Fibroblast of skin of back (primary cell): Measurements from ENCODE around the gene MAD2L2. TPM values are rescaled to one million over a fixed set of nuclear protein-coding genes. Genes with fewer than 3 reads are reported as not detected.

Experiments used
- DNase-seq: peaks from one replicate; pipeline ENCODE4 v3.0.0-alpha.2; 2013
- polyA plus RNA-seq, 2 experiments: library from polyadenylated mRNA; unstranded; fragments of 120-200 nt; gene quantifications; one replicate each; pipeline ENCODE4 v1.2.1, GENCODE V29; 2013; ENCODE audit not compliant: insufficient read length in 2 of 2

Gene MAD2L2
- polyA plus RNA-seq (2013, experiment 1 of 2; ENCODE audit: insufficient read length), result 76.9 TPM
- polyA plus RNA-seq (2013, experiment 2 of 2; ENCODE audit: insufficient read length), result 44.5 TPM

GRCh38 chr1:11681071-11681771 lies at the start of gene MAD2L2:
MAD2L2 (minus strand) TSS chr1:11681148; CDS start chr1:11680601, 547 bp downstream.
- peak; percentile 83 for DNase-seq

- DNase-seq, result no peak
Observed at GRCh38 chr1:11730429-11730891, 49.5 kb upstream of the MAD2L2 start.

- DNase-seq, result no peak
Observed at GRCh38 chr1:11729498-11730428, 48.8 kb upstream of the MAD2L2 start.

- DNase-seq, result no peak
Observed at GRCh38 chr1:11729155-11729497, 48.2 kb upstream of the MAD2L2 start.

GRCh38 chr1:11728126-11728806 lies 47.3 kb upstream of the MAD2L2 start:
- no peak for DNase-seq

- DNase-seq, result no peak
Observed at GRCh38 chr1:11727119-11727518, 46.2 kb upstream of the MAD2L2 start.

- DNase-seq, result no peak
Observed at GRCh38 chr1:11725616-11726015, 44.7 kb upstream of the MAD2L2 start.

GRCh38 chr1:11722538-11722937 lies 41.6 kb upstream of the MAD2L2 start:
- DNase-seq, result no peak

- DNase-seq, result no peak
Observed at GRCh38 chr1:11721311-11721710, 40.4 kb upstream of the MAD2L2 start.

- DNase-seq, result no peak
Observed at GRCh38 chr1:11720525-11720924, 39.6 kb upstream of the MAD2L2 start.

GRCh38 chr1:11720033-11720376 lies 39.1 kb upstream of the MAD2L2 start:
- no peak for DNase-seq

GRCh38 chr1:11719313-11720032 lies 38.5 kb upstream of the MAD2L2 start:
- DNase-seq, result peak; percentile 42

GRCh38 chr1:11714831-11715575 lies 34.1 kb upstream of the MAD2L2 start:
- DNase-seq, result no peak

- no peak for DNase-seq
Observed at GRCh38 chr1:11713095-11713494, 32.1 kb upstream of the MAD2L2 start.

GRCh38 chr1:11712285-11712684 lies 31.3 kb upstream of the MAD2L2 start:
- DNase-seq, result no peak

GRCh38 chr1:11711490-11711889 lies 30.5 kb upstream of the MAD2L2 start:
- DNase-seq, result no peak

GRCh38 chr1:11708554-11709350 lies 27.8 kb upstream of the MAD2L2 start:
- DNase-seq, result no peak

GRCh38 chr1:11707621-11708276 lies 26.8 kb upstream of the MAD2L2 start:
- DNase-seq, result no peak

GRCh38 chr1:11706292-11706691 lies 25.3 kb upstream of the MAD2L2 start:
- DNase-seq, result no peak

GRCh38 chr1:11705596-11705995 lies 24.6 kb upstream of the MAD2L2 start:
- no peak for DNase-seq
